ENCODE measurements around the gene SLC2A6.

SLC2A6 gene

GRCh38 chr9:133483611-133484010 is 4.7 kb upstream of the SLC2A6 start:
- no peak for DNase-seq
- H3K4me1 Mint-ChIP-seq (ENCODE audit: low read depth) = peaks cover 11% of the 10 kb centered on the region
- no peaks in the 10 kb centered on the region for H3K9me3 Mint-ChIP-seq
- H3K27me3 Mint-ChIP-seq = no peaks in the 10 kb centered on the region
- no peak overlapping the region for H3K4me3 Mint-ChIP-seq
- no peaks in the 10 kb centered on the region for H3K36me3 Mint-ChIP-seq (ENCODE audit: low read depth)
- H3K27ac Mint-ChIP-seq = no peak overlapping the region

GRCh38 chr9:133477992-133478850 is 678 bp downstream of the SLC2A6 start:
- Mint-ChIP-seq H3K36me3 (ENCODE audit: low read depth) (peaks cover 8% of the 10 kb centered on the region), H3K27ac (peak overlapping the region; percentile 50), H3K4me3 (peak overlapping the region; percentile 77), H3K4me1 (ENCODE audit: low read depth) (peaks cover 9% of the 10 kb centered on the region), H3K27me3 (no peaks in the 10 kb centered on the region), H3K9me3 (no peaks in the 10 kb centered on the region)
- no peak for DNase-seq

GRCh38 chr9:133477461-133477860 is 1.4 kb downstream of the SLC2A6 start:
- peaks cover 9% of the 10 kb centered on the region for H3K4me1 Mint-ChIP-seq (ENCODE audit: low read depth)
- peaks cover 10% of the 10 kb centered on the region for H3K36me3 Mint-ChIP-seq (ENCODE audit: low read depth)
- no peaks in the 10 kb centered on the region for H3K9me3 Mint-ChIP-seq
- H3K4me3 Mint-ChIP-seq = peak overlapping the region; percentile 77
- H3K27me3 Mint-ChIP-seq = no peaks in the 10 kb centered on the region
- no peak overlapping the region for H3K27ac Mint-ChIP-seq
- DNase-seq = no peak

- H3K4me1 Mint-ChIP-seq (ENCODE audit: low read depth) = peaks cover 9% of the 10 kb centered on the region
- DNase-seq = no peak
- no peaks in the 10 kb centered on the region for H3K9me3 Mint-ChIP-seq
- no peaks in the 10 kb centered on the region for H3K27me3 Mint-ChIP-seq
- no peak overlapping the region for H3K4me3 Mint-ChIP-seq
- H3K36me3 Mint-ChIP-seq (ENCODE audit: low read depth) = peaks cover 10% of the 10 kb centered on the region
- H3K27ac Mint-ChIP-seq = no peak overlapping the region
These were observed 2.0 kb downstream of the SLC2A6 start for GRCh38 chr9:133476941-133477340.

GRCh38 chr9:133476036-133476931 is 2.6 kb downstream of the SLC2A6 start:
- H3K27ac Mint-ChIP-seq = no peak overlapping the region
- no peaks in the 10 kb centered on the region for H3K27me3 Mint-ChIP-seq
- no peak overlapping the region for H3K4me3 Mint-ChIP-seq
- H3K4me1 Mint-ChIP-seq (ENCODE audit: low read depth) = peaks cover 9% of the 10 kb centered on the region
- peaks cover 10% of the 10 kb centered on the region for H3K36me3 Mint-ChIP-seq (ENCODE audit: low read depth)
- no peak for DNase-seq
- no peaks in the 10 kb centered on the region for H3K9me3 Mint-ChIP-seq

- Mint-ChIP-seq H3K4me3 (no peak overlapping the region), H3K27ac (no peak overlapping the region), H3K36me3 (ENCODE audit: low read depth) (peaks cover 10% of the 10 kb centered on the region), H3K4me1 (ENCODE audit: low read depth) (peaks cover 9% of the 10 kb centered on the region), H3K9me3 (no peaks in the 10 kb centered on the region), H3K27me3 (no peaks in the 10 kb centered on the region)
- no peak for DNase-seq
These were observed 3.4 kb downstream of the SLC2A6 start for GRCh38 chr9:133475292-133476012.

- H3K4me1 Mint-ChIP-seq (ENCODE audit: low read depth) = peaks cover 7% of the 10 kb centered on the region
- H3K9me3 Mint-ChIP-seq = no peaks in the 10 kb centered on the region
- H3K4me3 Mint-ChIP-seq = no peak overlapping the region
These were observed 4.0 kb downstream of the SLC2A6 start for GRCh38 chr9:133474853-133475252.

GRCh38 chr9:133474215-133474614 is 4.7 kb downstream of the SLC2A6 start:
- no peak for DNase-seq
- H3K9me3 Mint-ChIP-seq = no peaks in the 10 kb centered on the region
- peak overlapping the region; percentile 40 for H3K27ac Mint-ChIP-seq
- H3K4me3 Mint-ChIP-seq = no peak overlapping the region
- H3K27me3 Mint-ChIP-seq = no peaks in the 10 kb centered on the region
- H3K4me1 Mint-ChIP-seq (ENCODE audit: low read depth) = peaks cover 2% of the 10 kb centered on the region
- H3K36me3 Mint-ChIP-seq (ENCODE audit: low read depth) = peaks cover 10% of the 10 kb centered on the region

More at GRCh38 chr9:133474853-133475252, 4.0 kb downstream of the SLC2A6 start:
- Mint-ChIP-seq H3K27me3 (no peaks in the 10 kb centered on the region), H3K36me3 (ENCODE audit: low read depth) (peaks cover 10% of the 10 kb centered on the region), H3K27ac (no peak overlapping the region)
- no peak for DNase-seq

GRCh38 chr9:133473743-133474142 is 5.2 kb downstream of the SLC2A6 start:
- Mint-ChIP-seq H3K27me3 (no peaks in the 10 kb centered on the region), H3K4me3 (no peak overlapping the region), H3K4me1 (ENCODE audit: low read depth) (peaks cover 2% of the 10 kb centered on the region), H3K9me3 (no peaks in the 10 kb centered on the region), H3K27ac (no peak overlapping the region), H3K36me3 (ENCODE audit: low read depth) (peaks cover 10% of the 10 kb centered on the region)
- DNase-seq = no peak

- Mint-ChIP-seq H3K9me3 (no peaks in the 10 kb centered on the region), H3K4me3 (no peak overlapping the region), H3K27ac (no peak overlapping the region), H3K36me3 (ENCODE audit: low read depth) (peaks cover 10% of the 10 kb centered on the region), H3K4me1 (ENCODE audit: low read depth) (peaks cover 2% of the 10 kb centered on the region), H3K27me3 (no peaks in the 10 kb centered on the region)
- no peak for DNase-seq
These were observed 6.0 kb downstream of the SLC2A6 start for GRCh38 chr9:133472753-133473378.

GRCh38 chr9:133472277-133472645 is 6.6 kb downstream of the SLC2A6 start:
- no peak overlapping the region for H3K4me3 Mint-ChIP-seq
- H3K27me3 Mint-ChIP-seq = no peaks in the 10 kb centered on the region
- H3K27ac Mint-ChIP-seq = no peak overlapping the region
- peaks cover 2% of the 10 kb centered on the region for H3K4me1 Mint-ChIP-seq (ENCODE audit: low read depth)
- H3K36me3 Mint-ChIP-seq (ENCODE audit: low read depth) = peaks cover 10% of the 10 kb centered on the region
- no peaks in the 10 kb centered on the region for H3K9me3 Mint-ChIP-seq
- no peak for DNase-seq

- peaks cover 2% of the 10 kb centered on the region for H3K4me1 Mint-ChIP-seq (ENCODE audit: low read depth)
- peaks cover 10% of the 10 kb centered on the region for H3K36me3 Mint-ChIP-seq (ENCODE audit: low read depth)
- no peak overlapping the region for H3K27ac Mint-ChIP-seq
- DNase-seq = no peak
- no peak overlapping the region for H3K4me3 Mint-ChIP-seq
- H3K9me3 Mint-ChIP-seq = no peaks in the 10 kb centered on the region
- H3K27me3 Mint-ChIP-seq = no peaks in the 10 kb centered on the region
These were observed 7.2 kb downstream of the SLC2A6 start for GRCh38 chr9:133471551-133472276.

- H3K9me3 Mint-ChIP-seq = no peaks in the 10 kb centered on the region
- no peak overlapping the region for H3K27ac Mint-ChIP-seq
- no peaks in the 10 kb centered on the region for H3K27me3 Mint-ChIP-seq
- peaks cover 7% of the 10 kb centered on the region for H3K36me3 Mint-ChIP-seq (ENCODE audit: low read depth)
- peaks cover 2% of the 10 kb centered on the region for H3K4me1 Mint-ChIP-seq (ENCODE audit: low read depth)
- H3K4me3 Mint-ChIP-seq = no peak overlapping the region
- DNase-seq = no peak
These were observed 7.9 kb downstream of the SLC2A6 start for GRCh38 chr9:133470988-133471387.

Data from activated T-cell treated with anti-CD3 and anti-CD28 coated beads, Interleukin-2, amount 50 U/mL, for 24 hours (primary cell).